ENCODE results near the gene ZNF511. TPM values are rescaled to one million over a fixed set of nuclear protein-coding genes. Genes with fewer than 3 reads are reported as not detected.

The ZNF511 gene
- total and polyA plus RNA-seq, 9 of the 15 experiments (the other 6 are each of a cell fraction or from before 2014, with no cell fraction given): 0.61 to 69.3 (median 40.1) TPM

DNA sequence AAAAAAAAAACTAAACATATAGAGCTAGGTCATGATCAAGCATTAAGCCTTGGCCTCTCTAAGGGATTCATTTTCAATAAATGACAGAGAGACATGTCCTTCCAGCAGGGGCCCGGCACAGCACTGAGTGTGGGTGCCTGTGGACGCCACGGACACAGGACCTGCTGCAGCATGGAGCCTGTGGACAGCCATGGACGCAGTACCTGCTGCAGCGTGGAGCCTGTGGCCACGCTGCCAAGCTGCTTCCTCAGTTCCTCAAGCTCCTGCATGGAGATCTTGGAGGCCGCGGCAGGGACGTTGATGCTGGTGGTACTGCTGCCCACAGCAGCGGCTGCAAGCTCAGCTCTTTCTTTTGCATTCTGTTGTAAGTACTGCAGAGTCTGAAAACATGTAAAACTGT is 9.5 kb upstream of the ZNF511 start (continued):
- TF ChIP-seq MNT (conservative IDR thresholded peaks at IDR 0.05) (no peak), HDGF (IDR thresholded peaks at IDR 0.05) (no peak), RHOXF2B (CRISPR knock-in tag; conservative IDR thresholded peaks at IDR 0.05) (no peak)

GRCh38 chr10:133299738-133300137 is 9.0 kb upstream of the ZNF511 start:
- no TSS peak for BruUV-seq (replicated peaks)
- H3K36me3 ChIP-seq (ENCODE audit: control insufficient read depth, insufficient read depth, low read length): peaks cover 69% of the 10 kb centered on the region; the same call in 2 of the 3 replicates
- ChIA-PET CTCF (ENCODE audit: low intra/inter-chr PET ratio) (no interaction called here), POLR2A (interaction anchor here (0.9 kb wide), 1 partner anchor 75 kb away, joined by 3 read pairs; no protein-coding TSS in a partner anchor)
- ATAC-seq: no peak
- no peak overlapping the region for H3K27ac ChIP-seq (ENCODE audit: extremely low read depth, low read depth, low read length)
- in situ Hi-C loops (cut with MboI): no loop called here
- H3K9me3 ChIP-seq (replicated peaks; ENCODE audit: control insufficient read depth, insufficient read depth, low read depth, low read length): no peaks in the 10 kb centered on the region
- H2AFZ ChIP-seq (ENCODE audit: low read depth, low read length): no peak overlapping the region
- H3K4me3 ChIP-seq: no peak overlapping the region
- peaks cover 25% of the 10 kb centered on the region for H3K79me2 ChIP-seq (ENCODE audit: control insufficient read depth, insufficient read depth, low read length)
- H4K20me1 ChIP-seq (replicated peaks; ENCODE audit: control insufficient read depth, insufficient read depth, low read length): no peaks in the 10 kb centered on the region; the same call in 1 of the 2 replicates
- intact Hi-C loops (cut with micrococcal nuclease): no loop called here
- DNase-seq (ENCODE audit: extremely low read depth in 1 of 4, low spot score in 3 of 4): no peak
- no peaks in the 10 kb centered on the region for H3K9me1 ChIP-seq (ENCODE audit: control insufficient read depth, insufficient read depth, low read length)
- peaks cover 0 to 16% of the 10 kb centered on the region in 2 experiments; a peak in 3 of 5 replicates for H3K4me1 ChIP-seq (replicated peaks in 1 of 2; ENCODE audit: control insufficient read depth in 2 of 2, insufficient read depth in 2 of 2, low read length in 2 of 2)
- no peak for FAIRE-seq
- 96% methylated on average over 14 of the region's 14 CpGs for WGBS (ENCODE audit: insufficient coverage, low coverage, missing lambda C conversion rate)
- no peak for TF ChIP-seq ZNF41 (CRISPR knock-in tag; conservative IDR thresholded peaks at IDR 0.05)
- TF ChIP-seq, protein P1, sequence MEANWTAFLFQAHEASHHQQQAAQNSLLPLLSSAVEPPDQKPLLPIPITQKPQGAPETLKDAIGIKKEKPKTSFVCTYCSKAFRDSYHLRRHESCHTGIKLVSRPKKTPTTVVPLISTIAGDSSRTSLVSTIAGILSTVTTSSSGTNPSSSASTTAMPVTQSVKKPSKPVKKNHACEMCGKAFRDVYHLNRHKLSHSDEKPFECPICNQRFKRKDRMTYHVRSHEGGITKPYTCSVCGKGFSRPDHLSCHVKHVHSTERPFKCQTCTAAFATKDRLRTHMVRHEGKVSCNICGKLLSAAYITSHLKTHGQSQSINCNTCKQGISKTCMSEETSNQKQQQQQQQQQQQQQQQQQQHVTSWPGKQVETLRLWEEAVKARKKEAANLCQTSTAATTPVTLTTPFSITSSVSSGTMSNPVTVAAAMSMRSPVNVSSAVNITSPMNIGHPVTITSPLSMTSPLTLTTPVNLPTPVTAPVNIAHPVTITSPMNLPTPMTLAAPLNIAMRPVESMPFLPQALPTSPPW (CRISPR knock-in tag; IDR thresholded peaks at IDR 0.05): no peak
- TF ChIP-seq, protein P2, sequence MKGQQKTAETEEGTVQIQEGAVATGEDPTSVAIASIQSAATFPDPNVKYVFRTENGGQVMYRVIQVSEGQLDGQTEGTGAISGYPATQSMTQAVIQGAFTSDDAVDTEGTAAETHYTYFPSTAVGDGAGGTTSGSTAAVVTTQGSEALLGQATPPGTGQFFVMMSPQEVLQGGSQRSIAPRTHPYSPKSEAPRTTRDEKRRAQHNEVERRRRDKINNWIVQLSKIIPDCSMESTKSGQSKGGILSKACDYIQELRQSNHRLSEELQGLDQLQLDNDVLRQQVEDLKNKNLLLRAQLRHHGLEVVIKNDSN (CRISPR knock-in tag; IDR thresholded peaks at IDR 0.05): no peak
- TF ChIP-seq FOXP4 (CRISPR knock-in tag; IDR thresholded peaks at IDR 0.05; ENCODE audit: borderline replicate concordance): no peak
- TF ChIP-seq FOXJ3 (CRISPR knock-in tag; IDR thresholded peaks at IDR 0.05): no peak
- TF ChIP-seq, protein P3, sequence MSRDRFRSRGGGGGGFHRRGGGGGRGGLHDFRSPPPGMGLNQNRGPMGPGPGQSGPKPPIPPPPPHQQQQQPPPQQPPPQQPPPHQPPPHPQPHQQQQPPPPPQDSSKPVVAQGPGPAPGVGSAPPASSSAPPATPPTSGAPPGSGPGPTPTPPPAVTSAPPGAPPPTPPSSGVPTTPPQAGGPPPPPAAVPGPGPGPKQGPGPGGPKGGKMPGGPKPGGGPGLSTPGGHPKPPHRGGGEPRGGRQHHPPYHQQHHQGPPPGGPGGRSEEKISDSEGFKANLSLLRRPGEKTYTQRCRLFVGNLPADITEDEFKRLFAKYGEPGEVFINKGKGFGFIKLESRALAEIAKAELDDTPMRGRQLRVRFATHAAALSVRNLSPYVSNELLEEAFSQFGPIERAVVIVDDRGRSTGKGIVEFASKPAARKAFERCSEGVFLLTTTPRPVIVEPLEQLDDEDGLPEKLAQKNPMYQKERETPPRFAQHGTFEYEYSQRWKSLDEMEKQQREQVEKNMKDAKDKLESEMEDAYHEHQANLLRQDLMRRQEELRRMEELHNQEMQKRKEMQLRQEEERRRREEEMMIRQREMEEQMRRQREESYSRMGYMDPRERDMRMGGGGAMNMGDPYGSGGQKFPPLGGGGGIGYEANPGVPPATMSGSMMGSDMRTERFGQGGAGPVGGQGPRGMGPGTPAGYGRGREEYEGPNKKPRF (IDR thresholded peaks at IDR 0.05; ENCODE audit: low read depth, low read length): no peak
- no peak for TF ChIP-seq ZNF232 (CRISPR knock-in tag; IDR thresholded peaks at IDR 0.05)
- no peaks in the 10 kb centered on the region for H3K27me3 ChIP-seq (ENCODE audit: control insufficient read depth in 2 of 2, insufficient read depth in 2 of 2, low read length in 2 of 2)
- no peak overlapping the region for H3K4me2 ChIP-seq (ENCODE audit: insufficient read depth, low read length)
- no peak overlapping the region for H3K9ac ChIP-seq (ENCODE audit: insufficient read depth in 1 of 2, low read depth in 2 of 2, low read length in 2 of 2)

Measured in K562 (cell line).